HEK293 (cell line): ENCODE results near the gene NTNG1.

Experiments
- CTCF ChIA-PET: fragments of 350-600 bp; formaldehyde crosslinking; extraction: SDS; loops from one replicate; lab custom pipeline; 2021; ENCODE audit warnings: antibody characterized with exemption; lab: Yijun Ruan, JAX
- POLR2A ChIA-PET: fragments of 300-600 bp; formaldehyde crosslinking; extraction: SDS; loops from one replicate; lab custom pipeline; 2020; ENCODE audit warnings: antibody characterized with exemption, inconsistent platforms; lab: Yijun Ruan, JAX
- H3K27ac ChIP-seq: fragments of 200-500 bp; sonication (Bioruptor generic); 2 replicates; pipeline ENCODE4 v1.5.1; 2014; ENCODE audit warnings: low read depth, low read length, control low read depth, inconsistent platforms; ENCODE audit errors: extremely low read depth
- H3K36me3 ChIP-seq, 2 experiments: fragments of 200-500 bp in 1 of 2; sonication (Bioruptor generic) in 1 of 2; 1 replicate in 1 of 2; 2 replicates in 1 of 2; pipeline ENCODE4 v1.5.1; 2014 to 2017; ENCODE audit warnings: inconsistent platforms in 2 of 2, low read length in 2 of 2; ENCODE audit not compliant: control insufficient read depth in 2 of 2, insufficient read depth in 1 of 2
- H3K4me1 ChIP-seq: fragments of 200-500 bp; sonication (Bioruptor generic); 2 replicates; pipeline ENCODE4 v1.5.1; 2014; ENCODE audit warnings: mild to moderate bottlenecking, low read length, inconsistent platforms; ENCODE audit not compliant: control insufficient read depth, insufficient read depth
- H3K4me3 ChIP-seq: 2 replicates; pipeline ENCODE4 v1.5.1; 2011; ENCODE audit warnings: low read depth, mild to moderate bottlenecking, control low read depth, low read length, moderate library complexity
- H3K9me3 ChIP-seq: fragments of 200-500 bp; sonication (Bioruptor generic); 2 replicates; pipeline ENCODE4 v1.5.1; 2014; ENCODE audit warnings: low read depth, low read length, inconsistent platforms; ENCODE audit not compliant: control insufficient read depth, insufficient read depth
- IKZF3 ChIP-seq: fragments of 450-650 bp; IDR thresholded peaks from 2 replicates; pipeline ENCODE4 v1.5.0; 2018; ENCODE audit warnings: missing biosample characterization, mild to moderate bottlenecking, missing genetic modification characterization, moderate library complexity
- PRDM4 ChIP-seq: fragments of 450-650 bp; formaldehyde crosslinking; IDR thresholded peaks from 2 replicates; pipeline ENCODE4 v1.5.1; 2017; ENCODE audit warnings: missing biosample characterization, missing genetic modification characterization
- RBAK ChIP-seq: fragments of 450-650 bp; formaldehyde crosslinking; IDR thresholded peaks from 2 replicates; pipeline ENCODE4 v1.5.1; 2016; ENCODE audit warnings: missing biosample characterization, missing genetic modification characterization
- TRIM28 ChIP-seq: IDR thresholded peaks from 2 replicates; pipeline ENCODE4 v1.6.1; 2011; ENCODE audit warnings: low read length, control low read depth, borderline replicate concordance
- ZBTB10 ChIP-seq: fragments of 450-650 bp; formaldehyde crosslinking; IDR thresholded peaks from 2 replicates; pipeline ENCODE4 v1.5.1; 2016; ENCODE audit warnings: missing biosample characterization, missing genetic modification characterization
- ZBTB44 ChIP-seq: fragments of 450-650 bp; IDR thresholded peaks from 2 replicates; pipeline ENCODE4 v1.5.1; 2018; ENCODE audit warnings: missing biosample characterization, mild to moderate bottlenecking, missing genetic modification characterization
- ZBTB7A ChIP-seq: fragments of 450-650 bp; formaldehyde crosslinking; IDR thresholded peaks from 2 replicates; pipeline ENCODE4 v1.5.1; 2016; ENCODE audit warnings: low read depth, missing biosample characterization, missing genetic modification characterization
- ZNF354C ChIP-seq: fragments of 450-650 bp; formaldehyde crosslinking; IDR thresholded peaks from 2 replicates; pipeline ENCODE4 v1.5.1; 2016; ENCODE audit warnings: missing biosample characterization, missing genetic modification characterization, low read depth, borderline replicate concordance
- ZNF394 ChIP-seq: fragments of 450-650 bp; formaldehyde crosslinking; IDR thresholded peaks from 2 replicates; pipeline ENCODE4 v1.5.1; 2016; ENCODE audit warnings: missing biosample characterization, missing genetic modification characterization, mild to moderate bottlenecking, moderate library complexity, borderline replicate concordance
- ZNF398 ChIP-seq: fragments of 450-650 bp; formaldehyde crosslinking; IDR thresholded peaks from 2 replicates; pipeline ENCODE4 v1.5.1; 2017; ENCODE audit warnings: missing biosample characterization, missing genetic modification characterization
- ZNF521 ChIP-seq: fragments of 450-650 bp; formaldehyde crosslinking; IDR thresholded peaks from 2 replicates; pipeline ENCODE4 v1.5.1; 2017; ENCODE audit warnings: missing biosample characterization, mild to moderate bottlenecking, missing genetic modification characterization
- ZNF621 ChIP-seq: fragments of 450-650 bp; formaldehyde crosslinking; IDR thresholded peaks from 2 replicates; pipeline ENCODE4 v1.5.1; 2017; ENCODE audit warnings: missing biosample characterization, missing genetic modification characterization
- ZNF677 ChIP-seq: fragments of 450-650 bp; IDR thresholded peaks from 2 replicates; pipeline ENCODE4 v1.5.0; 2018; ENCODE audit warnings: missing biosample characterization, mild to moderate bottlenecking, missing genetic modification characterization, moderate library complexity
- ZNF707 ChIP-seq: fragments of 450-650 bp; formaldehyde crosslinking; IDR thresholded peaks from 2 replicates; pipeline ENCODE4 v1.5.1; 2016; ENCODE audit warnings: missing biosample characterization, missing genetic modification characterization
- ZNF747 ChIP-seq: fragments of 450-650 bp; formaldehyde crosslinking; IDR thresholded peaks from 2 replicates; pipeline ENCODE4 v1.5.1; 2016; ENCODE audit warnings: missing biosample characterization, missing genetic modification characterization
- ZNF768 ChIP-seq: fragments of 450-650 bp; formaldehyde crosslinking; IDR thresholded peaks from 2 replicates; pipeline ENCODE4 v1.5.1; 2018; ENCODE audit warnings: missing biosample characterization, mild to moderate bottlenecking, missing genetic modification characterization
- ZXDB ChIP-seq: fragments of 450-650 bp; formaldehyde crosslinking; IDR thresholded peaks from 2 replicates; pipeline ENCODE4 v1.5.1; 2016; ENCODE audit warnings: missing biosample characterization, missing genetic modification characterization

Gene NTNG1

GRCh38 chr1:107473065-107473464 is 332.2 kb downstream of the NTNG1 start:
- POLR2A ChIA-PET = no interaction called here
- H3K27ac ChIP-seq = no peak overlapping the region
- no peaks in the 10 kb centered on the region for H3K4me1 ChIP-seq
- no peak for TF ChIP-seq ZXDB (tag by site-specific recombination)
- no peak for TF ChIP-seq ZNF747 (tag by site-specific recombination)
- no peak for TF ChIP-seq ZNF621
- no peak for TF ChIP-seq RBAK (tag by site-specific recombination)
- TF ChIP-seq ZNF354C (tag by site-specific recombination) = no peak
- no peak for TF ChIP-seq ZBTB44 (tag by site-specific recombination)
- no peak for TF ChIP-seq PRDM4 (tag by site-specific recombination)
- TF ChIP-seq ZBTB7A = no peak
- no peak overlapping the region for H3K4me3 ChIP-seq
- CTCF ChIA-PET = interaction anchor here (0.6 to 0.9 kb wide), 2 partner anchors 43 to 60 kb away, joined by 3 read pairs; no protein-coding TSS in a partner anchor
- H3K36me3 ChIP-seq = no peaks in the 10 kb centered on the region
- H3K9me3 ChIP-seq = no peaks in the 10 kb centered on the region

GRCh38 chr1:107474877-107475612 is 334.2 kb downstream of the NTNG1 start:
- H3K27ac ChIP-seq = no peak overlapping the region
- no peak overlapping the region for H3K4me3 ChIP-seq
- ChIA-PET POLR2A (no interaction called here), CTCF (interaction anchor here (0.9 to 1.2 kb wide), 3 partner anchors 9 to 78 kb away, joined by 3 to 6 read pairs (median 3); no protein-coding TSS in a partner anchor)
- no peak for TF ChIP-seq ZNF521 (tag by site-specific recombination)
- no peak for TF ChIP-seq TRIM28
- TF ChIP-seq ZNF394 (tag by site-specific recombination) = no peak
- no peak for TF ChIP-seq ZBTB10 (tag by site-specific recombination)
- no peak for TF ChIP-seq ZNF677 (tag by site-specific recombination)
- TF ChIP-seq ZNF707 (tag by site-specific recombination) = no peak
- TF ChIP-seq IKZF3 = no peak
- TF ChIP-seq ZNF398 (tag by site-specific recombination) = no peak
- no peak for TF ChIP-seq ZNF768 (tag by site-specific recombination)
- no peaks in the 10 kb centered on the region for H3K36me3 ChIP-seq
- no peaks in the 10 kb centered on the region for H3K4me1 ChIP-seq
- no peaks in the 10 kb centered on the region for H3K9me3 ChIP-seq
